ENCODE data around the gene NUSAP1.
"Not testable (repeated sequence)": the region's sequence is repeated elsewhere in the genome, so short reads cannot be mapped to it uniquely, and the experiment has no call there.

NUSAP1 gene

DNA sequence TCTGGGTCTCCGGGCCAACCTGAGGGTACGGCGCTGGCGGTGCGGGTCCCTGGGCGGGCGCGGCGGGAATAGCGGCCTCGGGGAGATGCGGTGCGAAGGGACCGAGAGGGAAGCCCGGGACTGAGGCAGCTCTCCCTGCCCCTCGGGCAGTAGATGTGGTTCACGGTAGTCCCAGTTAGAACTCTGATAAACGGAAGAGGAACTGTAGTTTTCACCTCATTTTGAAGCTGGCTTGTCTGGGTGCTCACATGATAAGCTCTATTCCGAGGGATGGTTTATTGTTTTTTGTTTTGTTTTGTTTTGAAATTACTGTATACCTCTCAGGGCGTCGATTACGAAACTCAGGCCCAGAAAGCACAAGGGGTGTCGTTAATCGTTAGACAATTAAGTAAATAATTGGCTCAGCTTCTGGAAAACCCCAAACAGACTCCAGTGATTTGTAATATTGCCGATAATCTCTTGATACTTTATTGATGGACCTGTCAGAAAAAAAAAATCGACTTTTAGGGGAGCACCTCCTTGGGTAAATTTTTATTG is 413 bp downstream of the NUSAP1 start:
- no peak for DNase-seq

DNA sequence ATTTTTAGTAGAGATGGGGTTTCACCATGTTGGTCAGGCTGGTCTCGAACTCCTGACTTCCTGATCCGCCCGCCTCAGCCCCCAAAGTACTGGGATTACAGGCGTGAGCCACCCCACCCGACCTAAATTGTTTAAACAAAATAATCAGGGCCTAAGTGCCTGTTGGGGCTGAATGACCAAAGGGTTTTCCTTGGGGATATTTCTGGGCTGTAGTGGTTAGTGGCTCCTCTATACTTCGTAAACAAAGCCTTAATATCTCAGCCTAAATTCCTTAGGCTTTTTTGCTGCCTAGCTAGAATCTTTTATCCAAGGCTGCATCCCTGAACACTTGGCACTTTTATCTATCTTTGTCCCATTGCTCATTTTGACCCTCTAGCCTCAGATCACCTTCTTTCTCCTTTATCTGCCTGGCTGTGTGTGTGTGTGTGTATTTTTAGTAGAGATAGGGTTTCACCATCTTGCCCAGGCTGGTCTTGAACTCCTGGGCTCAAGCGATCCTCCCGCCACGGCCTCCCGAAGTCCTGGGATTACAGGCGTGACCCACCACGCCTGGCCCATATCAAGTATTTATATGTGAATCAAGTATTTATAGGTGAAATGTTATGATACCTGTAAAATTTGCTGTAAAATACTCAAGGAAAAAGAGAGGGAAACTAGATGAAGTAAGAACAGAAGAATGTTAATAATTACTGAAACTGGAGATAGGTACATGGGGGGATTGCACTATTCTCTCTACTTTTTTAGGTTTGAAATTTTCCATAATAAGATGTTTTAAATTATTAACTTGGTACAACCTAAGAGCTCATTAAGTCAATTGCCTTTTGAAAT is 1.8 kb downstream of the NUSAP1 start:
- DNase-seq, result no peak

- no peak for DNase-seq
Observed at GRCh38 chr15:41336549-41336948, 3.9 kb downstream of the NUSAP1 start.

- DNase-seq, result no peak
Observed at GRCh38 chr15:41337047-41337446, 4.4 kb downstream of the NUSAP1 start.

DNA sequence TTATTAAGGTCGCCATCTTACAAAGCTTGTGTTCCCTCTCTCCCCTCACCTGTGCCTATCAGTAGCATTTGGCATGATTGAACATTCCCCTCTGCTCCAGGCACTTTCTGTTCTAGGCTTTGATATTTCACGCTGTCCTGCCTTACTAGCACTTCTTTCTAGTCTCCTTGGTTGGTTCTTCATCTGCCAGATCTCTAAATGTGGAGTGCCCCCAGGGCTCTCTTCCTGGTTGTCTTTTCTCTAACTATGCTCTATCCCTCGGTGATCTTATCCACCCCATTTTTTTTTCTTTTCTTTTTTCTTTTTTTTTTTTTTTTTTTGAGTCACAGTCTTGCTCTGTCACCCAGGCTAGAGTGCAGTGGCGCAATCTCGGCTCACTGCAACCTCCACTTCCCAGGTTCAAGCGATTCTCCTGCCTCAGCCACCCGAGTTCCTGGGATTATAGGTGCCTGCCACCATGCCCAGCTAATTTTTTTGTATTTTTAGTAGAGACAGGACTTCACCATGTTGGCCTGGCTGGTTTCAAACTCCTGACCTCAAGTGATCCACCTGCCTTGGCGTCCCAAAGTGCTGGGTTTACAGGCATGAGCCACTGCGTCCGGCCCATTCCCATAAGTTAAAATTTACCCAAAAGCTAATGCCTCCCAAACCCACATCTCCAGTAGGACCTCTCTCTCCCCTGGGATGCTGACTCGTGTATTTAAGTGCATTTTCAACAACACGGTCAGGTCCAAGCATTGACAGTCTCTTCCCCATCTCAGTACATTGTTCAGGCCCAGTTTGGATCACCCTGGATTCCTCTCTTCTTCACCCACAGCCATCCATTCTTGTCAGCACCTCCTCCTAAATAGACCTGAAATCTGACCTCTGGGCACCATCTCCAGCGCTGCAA is 5.2 kb downstream of the NUSAP1 start:
- DNase-seq, result no peak

- DNase-seq, result no peak
Observed at GRCh38 chr15:41340189-41340695, 7.6 kb downstream of the NUSAP1 start.

- no peak for DNase-seq
Observed at GRCh38 chr15:41341519-41341918, 8.8 kb downstream of the NUSAP1 start.

- DNase-seq, result no peak
Observed at GRCh38 chr15:41347236-41347635, 14.6 kb downstream of the NUSAP1 start.

DNA sequence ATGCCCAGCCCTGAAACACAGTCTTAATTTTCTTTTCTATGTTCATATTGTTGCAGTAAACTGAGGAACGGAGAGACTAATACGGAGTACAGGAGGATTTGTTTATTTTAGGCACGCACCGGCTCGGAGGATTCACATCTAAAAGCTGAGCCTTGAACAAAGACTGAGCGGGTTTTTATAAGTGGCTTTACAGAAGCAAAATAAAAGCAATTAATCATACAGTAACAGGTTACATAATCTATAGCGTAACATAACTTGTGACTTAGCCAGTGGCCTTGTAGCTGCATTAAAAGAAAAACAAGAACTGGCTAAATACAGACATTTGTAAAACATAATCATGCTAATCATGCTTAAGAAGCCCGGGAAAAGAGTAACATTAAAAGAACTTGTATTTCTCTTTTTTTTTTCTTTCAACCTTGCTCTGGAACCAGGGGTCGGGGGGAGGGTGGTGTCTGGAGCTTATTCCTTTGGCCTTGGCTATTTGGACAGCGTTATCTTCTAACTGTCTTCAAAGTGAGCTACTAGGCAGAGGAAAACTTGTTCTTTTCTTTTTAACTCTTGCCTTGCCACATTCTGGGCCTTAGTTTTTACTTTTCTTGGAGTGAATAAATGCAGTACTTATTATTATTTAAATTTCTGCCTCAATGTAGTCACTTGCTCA is 17.5 kb downstream of the NUSAP1 start:
- no peak for DNase-seq

GRCh38 chr15:41354371-41354770 is 21.7 kb downstream of the NUSAP1 start:
- no peak for DNase-seq

DNA sequence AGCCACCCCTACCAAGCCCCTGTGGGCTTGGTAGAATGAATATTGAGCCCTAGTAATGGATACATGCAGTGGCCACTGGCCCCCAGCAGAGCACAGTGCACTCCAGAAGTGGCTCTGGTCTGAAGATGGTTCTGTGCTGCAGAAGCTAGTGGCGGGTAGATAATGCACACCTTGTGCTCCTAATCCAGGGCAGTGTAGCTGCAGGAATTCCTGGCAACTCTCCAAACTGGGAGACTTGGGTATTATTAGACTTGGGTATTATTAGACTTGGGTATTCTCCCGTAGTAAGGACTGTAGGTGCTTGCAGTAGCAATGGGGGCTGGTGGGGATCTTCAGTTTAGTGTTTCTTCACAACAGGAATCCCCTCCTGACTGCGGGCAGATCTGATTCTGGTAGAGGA is 34.7 kb downstream of the NUSAP1 start:
- no peak for DNase-seq

- DNase-seq, result no peak
Observed at GRCh38 chr15:41377978-41378377, 45.3 kb downstream of the NUSAP1 start.

DNA sequence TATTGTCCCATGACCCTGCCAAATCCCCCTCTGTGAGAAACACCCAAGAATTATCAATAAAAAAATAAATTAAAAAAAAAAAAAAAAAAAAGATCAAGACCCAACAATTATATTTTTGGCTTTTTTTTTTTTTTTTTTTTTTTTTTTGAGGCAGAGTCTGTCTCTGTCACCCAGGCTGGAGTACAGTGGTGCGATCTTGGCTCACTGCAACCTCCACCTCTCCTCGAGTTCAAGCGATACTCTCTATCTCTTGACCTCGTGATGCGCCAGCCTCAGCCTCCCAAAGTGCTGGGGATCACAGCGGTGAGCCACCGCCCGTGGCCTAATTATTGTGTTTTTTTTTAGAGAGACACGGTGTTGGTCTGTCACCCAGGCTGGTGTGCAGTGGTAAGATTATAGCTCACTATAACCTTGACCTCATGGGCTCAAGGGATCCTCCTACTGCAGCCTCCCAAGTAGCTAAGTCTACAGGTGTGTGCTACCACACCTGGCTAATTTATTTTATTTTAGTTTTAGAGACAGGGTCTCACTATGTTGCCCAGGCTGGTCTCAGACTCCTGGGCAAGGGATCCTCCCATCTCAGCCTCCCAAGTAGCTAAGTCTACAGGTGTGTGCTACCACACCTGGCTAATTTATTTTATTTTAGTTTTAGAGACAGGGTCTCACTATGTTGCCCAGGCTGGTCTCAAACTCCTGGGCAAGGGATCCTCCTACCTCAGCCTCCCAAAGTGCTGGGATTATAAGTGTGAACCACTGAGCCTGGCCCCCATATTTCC is 51.5 kb downstream of the NUSAP1 start:
- not testable (repeated sequence) for DNase-seq

GRCh38 chr15:41387646-41388045 is 55.0 kb downstream of the NUSAP1 start:
- DNase-seq, result no peak

DNA sequence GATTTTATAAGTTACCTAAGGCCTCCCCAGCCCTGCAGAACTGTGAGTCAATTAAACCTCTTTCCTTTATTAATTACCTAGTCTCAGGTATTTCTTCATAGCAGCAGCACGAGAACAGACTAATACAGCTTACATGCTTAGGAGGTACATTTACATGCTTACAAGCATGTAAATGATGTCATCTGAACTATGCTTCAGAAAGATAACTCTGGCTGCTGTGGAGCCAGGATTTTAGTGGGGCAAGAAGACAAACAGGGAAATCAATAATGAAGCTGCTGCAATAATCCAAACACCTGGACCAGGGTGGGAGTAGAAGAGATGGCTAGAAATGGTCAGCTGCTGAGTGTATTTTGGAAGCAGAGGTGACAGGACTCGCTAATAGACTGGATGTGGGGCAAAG is 60.0 kb downstream of the NUSAP1 start:
- DNase-seq, result no peak

- no peak for DNase-seq
Observed at GRCh38 chr15:41394924-41395323, 62.2 kb downstream of the NUSAP1 start.

- DNase-seq, result no peak
Observed at GRCh38 chr15:41396111-41396510, 63.4 kb downstream of the NUSAP1 start.

GRCh38 chr15:41401904-41402267 is 69.2 kb downstream of the NUSAP1 start:
- DNase-seq, result no peak

DNA sequence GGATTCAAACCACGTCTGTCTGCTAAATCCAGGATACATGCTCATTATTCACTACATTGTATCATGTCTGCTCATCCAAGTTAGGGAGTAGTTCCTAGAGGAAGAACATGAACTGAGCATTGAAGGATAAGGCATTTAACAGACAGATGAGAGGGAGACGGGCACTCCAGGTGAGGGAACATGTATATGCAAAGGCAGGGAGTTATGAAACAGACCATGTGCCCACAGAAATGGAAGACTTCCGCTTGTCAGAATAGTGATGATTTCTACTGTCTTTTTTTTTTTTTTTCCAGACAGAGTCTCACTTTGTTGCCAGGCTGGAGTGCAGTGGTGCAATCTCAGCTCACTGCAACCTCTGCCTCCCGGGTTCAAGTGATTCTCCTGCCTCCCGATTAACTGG is 74.7 kb downstream of the NUSAP1 start:
- no peak for DNase-seq

GRCh38 chr15:41408234-41408641 is 75.6 kb downstream of the NUSAP1 start:
- DNase-seq, result no peak

- DNase-seq, result no peak
Observed at GRCh38 chr15:41411031-41411430, 78.3 kb downstream of the NUSAP1 start.

DNA sequence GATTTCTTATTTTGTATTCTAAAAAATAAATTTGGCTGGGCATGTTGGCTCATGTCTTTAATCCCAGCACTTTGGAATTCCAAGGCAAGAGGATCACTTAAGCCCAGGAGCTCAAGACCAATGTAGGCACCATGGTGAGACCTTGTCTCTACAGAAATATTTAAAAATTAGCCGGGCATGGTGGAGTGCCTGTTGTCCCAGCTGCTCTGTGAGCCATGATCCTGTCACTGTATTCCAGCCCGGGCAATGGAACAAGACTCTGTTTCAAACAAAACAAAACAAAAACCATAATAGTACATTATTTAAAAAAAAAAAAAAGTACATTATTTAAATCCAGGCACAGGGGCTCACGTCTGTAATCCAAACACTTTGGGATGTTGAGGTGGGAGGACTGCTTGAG is 78.8 kb downstream of the NUSAP1 start:
- no peak for DNase-seq

All from activated naive CD4-positive, alpha-beta T cell (primary cell).